K562 (cell line): ENCODE data around the gene TSPAN18.

Source experiments
- CEBPB ChIP-seq: fragments of 450-650 bp; IDR thresholded peaks from 2 replicates; pipeline ENCODE4 v1.6.1; 2016; ENCODE audit warnings: missing genetic modification characterization, missing compliant biosample characterization
- CHD2 ChIP-seq: IDR thresholded peaks from 2 replicates; pipeline ENCODE4 v1.6.1; 2011; ENCODE audit warnings: low read depth, low read length
- MEF2A ChIP-seq: IDR thresholded peaks from 2 replicates; pipeline ENCODE4 v1.6.1; 2011; ENCODE audit warnings: low read depth, mild to moderate bottlenecking, low read length, moderate library complexity; ENCODE audit not compliant: control insufficient read depth
- MTA1 ChIP-seq: fragments of 450-650 bp; IDR thresholded peaks from 2 replicates; pipeline ENCODE4 v1.6.1; 2017; ENCODE audit warnings: borderline replicate concordance
- NFE2L1 ChIP-seq: fragments of 450-650 bp; IDR thresholded peaks from 2 replicates; pipeline ENCODE4 v1.6.1; 2016; ENCODE audit warnings: missing genetic modification characterization, low read depth, mild to moderate bottlenecking, missing compliant biosample characterization, moderate library complexity, borderline replicate concordance
- RNF2 ChIP-seq: sonication (generic); IDR thresholded peaks from 2 replicates; pipeline ENCODE4 v1.6.1; 2016
- TRIM28 ChIP-seq: fragments of 450-650 bp; IDR thresholded peaks from 2 replicates; pipeline ENCODE4 v1.6.1; 2017
- ZNF384 ChIP-seq: IDR thresholded peaks from 2 replicates; pipeline ENCODE4 v1.6.1; 2012; ENCODE audit warnings: low read depth, low read length, improper control_type of control experiment
- TF ChIP-seq, protein P1 (sequence below), 3 experiments: IDR thresholded peaks in 2 of 3; conservative IDR thresholded peaks in 1 of 3; 2 replicates each; pipeline ENCODE4 v1.5.1; 2011 to 2012; ENCODE audit warnings: low read length in 3 of 3, mild to moderate bottlenecking in 3 of 3, control low read depth in 2 of 3, improper control_type of control experiment in 1 of 3, inconsistent platforms in 1 of 3, low read depth in 1 of 3, mixed read lengths in 1 of 3, moderate library complexity in 1 of 3; ENCODE audit not compliant: insufficient read depth in 2 of 3
- TF ChIP-seq, protein P2 (sequence below): fragments of 200-800 bp; sonication (Bioruptor generic); IDR thresholded peaks from 2 replicates; pipeline ENCODE4 v1.6.1; 2016; ENCODE audit warnings: missing genetic modification characterization, missing compliant biosample characterization

DNA sequence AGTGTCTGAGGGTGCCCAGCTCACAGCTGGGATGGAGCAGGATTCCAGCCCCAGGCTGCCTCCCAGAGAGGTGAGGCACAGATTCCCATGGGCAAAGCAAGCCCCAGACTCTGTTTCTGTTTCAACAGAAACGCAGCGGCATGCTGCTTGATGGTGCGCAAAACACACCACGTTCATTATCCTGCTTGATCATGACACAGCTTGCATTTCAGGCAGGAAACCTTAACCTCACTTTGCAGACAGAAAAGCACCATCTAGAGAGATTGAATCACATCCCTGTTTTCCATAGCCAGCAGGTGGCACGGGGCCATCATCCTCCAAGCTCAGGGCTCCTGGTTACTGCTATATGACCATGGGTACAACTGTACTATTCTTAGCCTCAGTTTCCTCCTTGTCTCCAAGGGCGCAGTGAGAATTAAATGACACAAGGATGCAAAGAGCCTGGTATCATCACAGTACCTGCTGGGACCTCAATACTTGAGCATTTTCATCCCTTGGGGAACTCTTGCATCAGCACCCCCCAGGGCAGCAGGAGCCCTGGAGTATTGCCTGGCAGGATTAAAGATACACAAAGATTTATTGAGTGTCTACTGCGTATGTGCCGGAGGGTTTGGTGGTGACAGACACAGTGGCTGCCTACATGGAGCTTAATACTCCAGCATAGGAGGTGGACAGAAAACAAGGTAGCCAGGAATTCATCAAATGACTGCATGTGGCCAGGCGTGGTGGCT is 113.9 kb downstream of the TSPAN18 start:
- TF ChIP-seq, protein P1, sequence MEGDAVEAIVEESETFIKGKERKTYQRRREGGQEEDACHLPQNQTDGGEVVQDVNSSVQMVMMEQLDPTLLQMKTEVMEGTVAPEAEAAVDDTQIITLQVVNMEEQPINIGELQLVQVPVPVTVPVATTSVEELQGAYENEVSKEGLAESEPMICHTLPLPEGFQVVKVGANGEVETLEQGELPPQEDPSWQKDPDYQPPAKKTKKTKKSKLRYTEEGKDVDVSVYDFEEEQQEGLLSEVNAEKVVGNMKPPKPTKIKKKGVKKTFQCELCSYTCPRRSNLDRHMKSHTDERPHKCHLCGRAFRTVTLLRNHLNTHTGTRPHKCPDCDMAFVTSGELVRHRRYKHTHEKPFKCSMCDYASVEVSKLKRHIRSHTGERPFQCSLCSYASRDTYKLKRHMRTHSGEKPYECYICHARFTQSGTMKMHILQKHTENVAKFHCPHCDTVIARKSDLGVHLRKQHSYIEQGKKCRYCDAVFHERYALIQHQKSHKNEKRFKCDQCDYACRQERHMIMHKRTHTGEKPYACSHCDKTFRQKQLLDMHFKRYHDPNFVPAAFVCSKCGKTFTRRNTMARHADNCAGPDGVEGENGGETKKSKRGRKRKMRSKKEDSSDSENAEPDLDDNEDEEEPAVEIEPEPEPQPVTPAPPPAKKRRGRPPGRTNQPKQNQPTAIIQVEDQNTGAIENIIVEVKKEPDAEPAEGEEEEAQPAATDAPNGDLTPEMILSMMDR (IDR thresholded peaks at IDR 0.05 in 2 of 3, conservative IDR thresholded peaks at IDR 0.05 in 1 of 3; ENCODE audit: insufficient read depth in 2 of 3, low read depth in 1 of 3, low read length in 3 of 3), result no peak
- TF ChIP-seq CHD2 (no peak), CEBPB (tag) (no peak), TRIM28 (no peak), MTA1 (no peak), NFE2L1 (no peak), MEF2A (no peak), ZNF384 (no peak), RNF2 (no peak)
- TF ChIP-seq, protein P2, sequence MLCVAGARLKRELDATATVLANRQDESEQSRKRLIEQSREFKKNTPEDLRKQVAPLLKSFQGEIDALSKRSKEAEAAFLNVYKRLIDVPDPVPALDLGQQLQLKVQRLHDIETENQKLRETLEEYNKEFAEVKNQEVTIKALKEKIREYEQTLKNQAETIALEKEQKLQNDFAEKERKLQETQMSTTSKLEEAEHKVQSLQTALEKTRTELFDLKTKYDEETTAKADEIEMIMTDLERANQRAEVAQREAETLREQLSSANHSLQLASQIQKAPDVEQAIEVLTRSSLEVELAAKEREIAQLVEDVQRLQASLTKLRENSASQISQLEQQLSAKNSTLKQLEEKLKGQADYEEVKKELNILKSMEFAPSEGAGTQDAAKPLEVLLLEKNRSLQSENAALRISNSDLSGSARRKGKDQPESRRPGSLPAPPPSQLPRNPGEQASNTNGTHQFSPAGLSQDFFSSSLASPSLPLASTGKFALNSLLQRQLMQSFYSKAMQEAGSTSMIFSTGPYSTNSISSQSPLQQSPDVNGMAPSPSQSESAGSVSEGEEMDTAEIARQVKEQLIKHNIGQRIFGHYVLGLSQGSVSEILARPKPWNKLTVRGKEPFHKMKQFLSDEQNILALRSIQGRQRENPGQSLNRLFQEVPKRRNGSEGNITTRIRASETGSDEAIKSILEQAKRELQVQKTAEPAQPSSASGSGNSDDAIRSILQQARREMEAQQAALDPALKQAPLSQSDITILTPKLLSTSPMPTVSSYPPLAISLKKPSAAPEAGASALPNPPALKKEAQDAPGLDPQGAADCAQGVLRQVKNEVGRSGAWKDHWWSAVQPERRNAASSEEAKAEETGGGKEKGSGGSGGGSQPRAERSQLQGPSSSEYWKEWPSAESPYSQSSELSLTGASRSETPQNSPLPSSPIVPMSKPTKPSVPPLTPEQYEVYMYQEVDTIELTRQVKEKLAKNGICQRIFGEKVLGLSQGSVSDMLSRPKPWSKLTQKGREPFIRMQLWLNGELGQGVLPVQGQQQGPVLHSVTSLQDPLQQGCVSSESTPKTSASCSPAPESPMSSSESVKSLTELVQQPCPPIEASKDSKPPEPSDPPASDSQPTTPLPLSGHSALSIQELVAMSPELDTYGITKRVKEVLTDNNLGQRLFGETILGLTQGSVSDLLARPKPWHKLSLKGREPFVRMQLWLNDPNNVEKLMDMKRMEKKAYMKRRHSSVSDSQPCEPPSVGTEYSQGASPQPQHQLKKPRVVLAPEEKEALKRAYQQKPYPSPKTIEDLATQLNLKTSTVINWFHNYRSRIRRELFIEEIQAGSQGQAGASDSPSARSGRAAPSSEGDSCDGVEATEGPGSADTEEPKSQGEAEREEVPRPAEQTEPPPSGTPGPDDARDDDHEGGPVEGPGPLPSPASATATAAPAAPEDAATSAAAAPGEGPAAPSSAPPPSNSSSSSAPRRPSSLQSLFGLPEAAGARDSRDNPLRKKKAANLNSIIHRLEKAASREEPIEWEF, result no peak
